RWPE1 (cell line): ENCODE results near the gene LGMN.

Source experiments
- CTCF ChIA-PET: fragments of 350-600 bp; sonication (Branson Sonifier 250); formaldehyde crosslinking; extraction: SDS; loops from one replicate; lab custom pipeline; 2021; lab: Yijun Ruan, JAX
- POLR2A ChIA-PET: fragments of 400-600 bp; formaldehyde crosslinking; extraction: SDS; loops from one replicate; lab custom pipeline; 2020; ENCODE audit warnings: antibody characterized with exemption; ENCODE audit not compliant: low non-redundant PET; lab: Yijun Ruan, JAX
- DNase-seq: peaks from one replicate; pipeline ENCODE4 v3.0.0; 2012; ENCODE audit warnings: low spot score
- H3K27ac ChIP-seq: fragments of 450-650 bp; 2 replicates; pipeline ENCODE4 v1.5.1; 2017
- TF ChIP-seq, protein P1 (sequence below): fragments of 450-650 bp; conservative IDR thresholded peaks from 2 replicates; pipeline ENCODE4 v1.5.1; 2017; ENCODE audit warnings: low read depth, mild to moderate bottlenecking

The LGMN gene

DNA sequence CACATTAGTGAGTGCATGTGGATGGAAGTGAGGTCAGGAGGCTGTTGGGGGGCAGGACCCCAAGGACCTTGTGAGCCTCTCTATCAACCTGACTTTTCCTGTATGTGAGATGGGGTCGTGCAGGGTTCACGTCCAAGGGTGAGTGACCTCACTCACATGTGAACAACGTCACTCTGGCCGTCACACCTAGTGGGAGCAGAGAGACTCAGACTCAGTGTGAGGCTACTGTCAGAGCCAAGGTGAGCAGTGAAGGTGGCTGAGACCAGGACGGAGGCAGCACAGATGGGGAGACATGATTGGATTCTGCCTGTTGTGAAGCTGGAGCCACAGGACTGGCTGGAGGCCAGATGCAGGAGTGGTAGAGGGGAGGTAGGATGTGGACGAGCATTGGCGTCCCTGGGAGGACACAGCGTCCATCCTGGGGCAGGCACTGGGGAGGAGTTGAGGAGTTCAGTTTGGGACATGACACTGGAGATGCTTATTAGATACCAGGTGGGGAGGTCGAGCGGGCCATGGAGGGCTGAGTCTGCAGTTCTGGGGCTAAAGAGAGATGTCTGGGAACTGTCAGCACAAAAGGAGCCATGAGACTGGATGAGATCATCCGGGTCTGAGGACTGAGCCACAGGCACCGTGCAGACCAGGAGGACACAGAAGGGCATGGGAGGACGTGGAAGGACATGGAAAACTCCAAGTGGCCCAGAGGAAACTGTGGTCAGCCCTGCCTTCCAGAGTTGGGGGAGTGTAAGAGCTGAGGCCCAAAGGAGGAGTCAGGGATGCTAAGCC, 92.8 kb downstream of the LGMN start:
- no peak for DNase-seq
- POLR2A ChIA-PET, result no interaction called here
- TF ChIP-seq, protein P1, sequence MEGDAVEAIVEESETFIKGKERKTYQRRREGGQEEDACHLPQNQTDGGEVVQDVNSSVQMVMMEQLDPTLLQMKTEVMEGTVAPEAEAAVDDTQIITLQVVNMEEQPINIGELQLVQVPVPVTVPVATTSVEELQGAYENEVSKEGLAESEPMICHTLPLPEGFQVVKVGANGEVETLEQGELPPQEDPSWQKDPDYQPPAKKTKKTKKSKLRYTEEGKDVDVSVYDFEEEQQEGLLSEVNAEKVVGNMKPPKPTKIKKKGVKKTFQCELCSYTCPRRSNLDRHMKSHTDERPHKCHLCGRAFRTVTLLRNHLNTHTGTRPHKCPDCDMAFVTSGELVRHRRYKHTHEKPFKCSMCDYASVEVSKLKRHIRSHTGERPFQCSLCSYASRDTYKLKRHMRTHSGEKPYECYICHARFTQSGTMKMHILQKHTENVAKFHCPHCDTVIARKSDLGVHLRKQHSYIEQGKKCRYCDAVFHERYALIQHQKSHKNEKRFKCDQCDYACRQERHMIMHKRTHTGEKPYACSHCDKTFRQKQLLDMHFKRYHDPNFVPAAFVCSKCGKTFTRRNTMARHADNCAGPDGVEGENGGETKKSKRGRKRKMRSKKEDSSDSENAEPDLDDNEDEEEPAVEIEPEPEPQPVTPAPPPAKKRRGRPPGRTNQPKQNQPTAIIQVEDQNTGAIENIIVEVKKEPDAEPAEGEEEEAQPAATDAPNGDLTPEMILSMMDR, result no peak
- H3K27ac ChIP-seq, result no peak overlapping the region
- CTCF ChIA-PET, result interaction anchor here (0.6 to 0.7 kb wide), 2 partner anchors 48 to 73 kb away, joined by 3 read pairs; no protein-coding TSS in a partner anchor

DNA sequence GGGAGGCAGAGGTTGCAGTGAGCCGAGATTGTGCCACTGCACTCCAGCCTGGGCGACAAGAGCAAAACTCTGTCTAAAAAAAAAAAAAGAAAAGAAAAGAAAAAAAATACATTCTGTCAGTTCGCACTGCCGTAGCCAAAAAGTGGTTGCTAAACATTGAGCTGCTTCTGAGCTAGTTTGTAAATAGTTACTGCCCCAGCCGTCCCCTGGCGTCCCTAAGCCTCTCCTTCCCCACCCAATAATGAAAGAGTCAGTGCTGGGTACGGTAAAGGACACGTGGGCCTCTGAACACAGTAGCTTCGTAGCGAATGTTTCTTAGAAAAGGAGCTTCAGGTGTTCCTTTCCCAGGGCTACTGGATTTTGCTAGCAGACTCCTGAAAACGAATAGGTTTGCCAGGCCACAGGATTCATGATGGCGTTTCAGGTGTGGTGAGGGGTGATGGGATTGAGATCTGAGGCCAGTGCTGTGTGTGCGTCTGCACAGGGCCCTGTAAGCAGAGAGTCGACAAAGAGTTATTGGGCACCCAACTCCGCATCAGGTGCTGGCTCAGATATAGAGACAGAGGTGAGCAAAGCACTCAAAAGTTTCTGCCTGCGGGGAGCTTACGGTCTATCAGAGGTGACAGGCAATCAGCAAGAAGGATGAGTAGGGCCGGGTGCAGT, 94.1 kb downstream of the LGMN start:
- H3K27ac ChIP-seq, result no peak overlapping the region
- no peak for DNase-seq
- POLR2A ChIA-PET, result no interaction called here
- CTCF ChIA-PET, result interaction anchor here (0.6 to 1.0 kb wide), 3 partner anchors 27 to 245 kb away, joined by 4 to 7 read pairs (median 6); no protein-coding TSS in a partner anchor
- TF ChIP-seq, protein P1, result no peak
